GM12875 (cell line): ENCODE measurements around the gene WRNIP1.

Experiments
- H3K4me3 ChIP-seq: one replicate; pipeline ENCODE4 v1.5.1; 2011; ENCODE audit warnings: low read depth, low read length, control low read depth
- TF ChIP-seq, protein P1 (sequence below): IDR thresholded peaks from 2 replicates; pipeline ENCODE4 v1.5.1; 2011; ENCODE audit warnings: low read depth, mild to moderate bottlenecking, control low read depth, inconsistent platforms, low read length, moderate library complexity, borderline replicate concordance; ENCODE audit not compliant: insufficient read depth

WRNIP1 gene

DNA sequence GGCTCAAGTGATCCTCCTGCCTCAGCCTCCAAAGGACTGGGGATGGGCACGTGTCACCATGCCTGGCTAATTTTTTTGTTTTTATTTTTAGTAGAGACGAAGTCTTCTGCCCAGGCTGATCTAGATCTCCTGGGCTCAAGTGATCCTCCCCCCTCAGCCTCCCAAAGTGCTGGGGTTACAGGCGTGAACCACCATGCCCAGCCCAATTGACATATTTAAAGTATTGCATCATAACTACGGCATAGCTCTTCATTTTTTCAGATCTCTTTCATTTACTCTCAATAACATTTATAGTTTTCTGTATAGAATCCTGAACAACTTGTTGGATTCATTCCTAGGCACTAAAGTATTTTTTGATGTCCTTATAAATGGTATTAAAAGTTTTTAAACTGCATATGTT lies 63.4 kb downstream of the WRNIP1 start:
- TF ChIP-seq, protein P1, sequence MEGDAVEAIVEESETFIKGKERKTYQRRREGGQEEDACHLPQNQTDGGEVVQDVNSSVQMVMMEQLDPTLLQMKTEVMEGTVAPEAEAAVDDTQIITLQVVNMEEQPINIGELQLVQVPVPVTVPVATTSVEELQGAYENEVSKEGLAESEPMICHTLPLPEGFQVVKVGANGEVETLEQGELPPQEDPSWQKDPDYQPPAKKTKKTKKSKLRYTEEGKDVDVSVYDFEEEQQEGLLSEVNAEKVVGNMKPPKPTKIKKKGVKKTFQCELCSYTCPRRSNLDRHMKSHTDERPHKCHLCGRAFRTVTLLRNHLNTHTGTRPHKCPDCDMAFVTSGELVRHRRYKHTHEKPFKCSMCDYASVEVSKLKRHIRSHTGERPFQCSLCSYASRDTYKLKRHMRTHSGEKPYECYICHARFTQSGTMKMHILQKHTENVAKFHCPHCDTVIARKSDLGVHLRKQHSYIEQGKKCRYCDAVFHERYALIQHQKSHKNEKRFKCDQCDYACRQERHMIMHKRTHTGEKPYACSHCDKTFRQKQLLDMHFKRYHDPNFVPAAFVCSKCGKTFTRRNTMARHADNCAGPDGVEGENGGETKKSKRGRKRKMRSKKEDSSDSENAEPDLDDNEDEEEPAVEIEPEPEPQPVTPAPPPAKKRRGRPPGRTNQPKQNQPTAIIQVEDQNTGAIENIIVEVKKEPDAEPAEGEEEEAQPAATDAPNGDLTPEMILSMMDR, result no peak
- H3K4me3 ChIP-seq, result no peak overlapping the region

DNA sequence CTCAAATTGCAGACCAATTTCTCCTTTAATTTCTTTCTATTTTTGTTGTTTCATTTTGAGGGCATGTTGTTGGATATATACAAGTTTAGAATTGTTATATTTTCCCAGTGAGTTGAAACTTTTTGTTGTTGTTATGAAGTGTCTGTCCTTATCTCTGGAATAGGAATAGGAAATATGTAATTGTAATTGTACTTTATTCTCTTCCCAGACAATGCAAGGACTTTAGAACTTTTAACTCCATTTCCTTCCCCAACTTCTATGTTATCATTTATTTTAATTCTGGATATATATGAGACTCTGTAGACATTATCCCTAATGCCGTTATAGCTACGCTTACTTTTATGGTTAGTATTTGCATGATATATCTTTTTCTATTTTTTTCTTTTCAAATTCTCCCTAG lies 64.1 kb downstream of the WRNIP1 start:
- H3K4me3 ChIP-seq, result no peak overlapping the region
- TF ChIP-seq, protein P1, result no peak

DNA sequence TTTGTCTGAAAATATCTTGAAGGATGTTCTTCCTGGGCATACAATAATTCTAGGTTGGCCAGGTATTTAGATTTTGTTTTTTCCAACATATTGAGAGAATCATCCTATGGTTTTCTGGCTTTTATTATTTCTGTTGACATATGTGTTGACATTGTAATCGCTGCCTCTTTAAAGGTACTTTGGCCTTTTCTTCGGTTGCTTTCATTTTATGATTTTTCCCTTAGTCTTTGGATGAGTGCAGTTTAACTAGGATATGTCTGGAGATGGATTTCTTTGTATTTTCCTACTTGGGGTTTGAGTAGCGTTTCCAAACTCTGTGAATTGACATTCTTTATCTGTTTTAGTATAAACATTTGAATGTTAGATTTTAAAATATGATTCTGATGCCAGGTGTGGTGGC lies 65.0 kb downstream of the WRNIP1 start:
- TF ChIP-seq, protein P1, result no peak
- no peak overlapping the region for H3K4me3 ChIP-seq

DNA sequence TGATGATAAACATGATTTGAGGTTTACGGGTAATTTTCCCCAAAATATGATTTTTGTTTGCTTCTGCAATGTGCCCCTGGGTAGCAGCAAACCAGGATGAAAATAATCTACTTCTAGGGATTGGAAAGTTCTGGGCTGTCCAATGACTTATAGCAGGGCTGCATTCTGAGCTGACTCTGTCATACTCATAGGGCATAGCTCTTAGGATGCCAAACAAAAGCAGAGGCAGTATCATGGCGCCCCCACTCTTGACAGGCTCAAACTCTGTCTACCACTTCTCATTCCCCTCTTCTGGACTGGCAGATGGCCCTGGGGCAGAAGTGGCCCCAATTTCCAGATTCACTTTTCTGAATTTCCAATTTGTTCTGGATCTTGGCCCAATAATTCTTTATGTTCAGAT lies 66.2 kb downstream of the WRNIP1 start:
- H3K4me3 ChIP-seq, result no peak overlapping the region
- TF ChIP-seq, protein P1, result no peak

DNA sequence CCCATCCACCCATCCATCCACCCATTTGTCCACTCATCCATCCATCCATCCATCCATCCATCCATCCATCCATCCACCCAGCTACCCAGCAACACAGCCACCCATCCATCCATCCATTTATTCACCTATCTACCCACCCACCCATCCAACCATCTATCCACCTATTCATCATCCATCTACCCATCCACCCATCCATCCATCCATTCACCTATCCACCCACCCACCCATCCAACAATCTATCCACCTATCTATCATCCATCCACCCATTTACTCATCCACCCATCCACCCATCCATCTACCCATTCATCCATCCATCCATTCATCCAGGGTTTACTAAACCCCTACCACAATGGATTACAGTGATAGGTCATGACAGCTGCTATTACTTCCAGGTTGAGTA lies 69.1 kb downstream of the WRNIP1 start:
- no peak overlapping the region for H3K4me3 ChIP-seq
- TF ChIP-seq, protein P1, result no peak
